ENCODE data around the gene LILRA5.
"Not testable (repeated sequence)": the region's sequence is repeated elsewhere in the genome, so short reads cannot be mapped to it uniquely, and the experiment has no call there.

- TF ChIP-seq RXRA (IDR thresholded peaks at IDR 0.05; ENCODE audit: insufficient read depth, low read depth, low read length); EP300 (IDR thresholded peaks at IDR 0.05; ENCODE audit: borderline replicate concordance in 1 of 2, low read depth in 2 of 2, low read length in 2 of 2); EZH2 (IDR thresholded peaks at IDR 0.05; ENCODE audit: low read depth, low read length, severe bottlenecking): not testable (repeated sequence)
These were observed 41.4 kb downstream of the LILRA5 start for GRCh38 chr19:54271587-54271986.

Data from H1 (cell line).